HG03354 (cell line): ENCODE measurements around the gene URGCP.
A peak's percentile ranks its signal among the peaks of the same experiment; 100 is the strongest.
"Not testable (repeated sequence)": the region's sequence is repeated elsewhere in the genome, so short reads cannot be mapped to it uniquely, and the experiment has no call there.

Source experiments
- ATAC-seq: cut with Tn5 transposase; IDR thresholded peaks from one replicate; pipeline ENCODE4 v1.9.1; 2021; ENCODE audit warnings: mild to moderate bottlenecking; ENCODE audit not compliant: unreplicated experiment, poor library complexity, severe bottlenecking

URGCP gene

DNA sequence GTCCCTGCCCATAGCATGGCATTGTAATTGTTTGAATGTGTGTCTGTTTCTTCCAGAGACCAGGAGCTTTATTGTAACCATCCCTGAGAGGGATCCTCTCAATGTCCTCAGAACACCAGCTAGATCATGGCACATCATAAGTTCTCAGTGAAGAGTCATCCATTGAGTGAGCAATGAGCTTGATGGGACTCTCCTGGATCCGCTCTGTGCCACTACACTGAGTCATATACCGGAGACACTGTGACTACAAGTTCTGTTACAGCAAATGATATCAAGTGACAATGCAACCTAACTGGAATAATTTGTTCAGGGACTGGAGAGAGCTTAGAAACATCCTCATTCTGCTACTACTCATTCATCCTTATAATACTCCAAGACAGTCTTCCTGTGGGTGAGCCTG lies 62.1 kb downstream of the URGCP start:
- ATAC-seq: no peak

DNA sequence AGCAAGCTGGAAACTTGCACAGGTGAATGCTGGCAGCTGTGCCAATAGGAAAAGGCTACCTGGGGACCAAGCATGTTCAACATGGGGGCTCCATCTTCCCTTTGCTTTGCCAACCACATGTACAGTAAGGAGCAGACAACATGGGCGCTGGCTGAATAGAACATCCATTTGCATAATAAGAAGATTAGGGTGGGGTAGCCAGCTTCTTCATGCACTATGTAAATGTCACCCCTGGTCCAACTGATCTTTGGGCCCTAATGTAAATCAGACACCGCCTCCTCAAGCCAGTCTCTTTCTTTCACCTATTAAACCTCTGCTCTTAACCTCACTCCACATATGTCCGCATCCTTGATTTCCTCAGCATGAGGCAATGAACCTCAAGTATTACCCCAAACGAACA lies 63.1 kb downstream of the URGCP start:
- no peak for ATAC-seq

DNA sequence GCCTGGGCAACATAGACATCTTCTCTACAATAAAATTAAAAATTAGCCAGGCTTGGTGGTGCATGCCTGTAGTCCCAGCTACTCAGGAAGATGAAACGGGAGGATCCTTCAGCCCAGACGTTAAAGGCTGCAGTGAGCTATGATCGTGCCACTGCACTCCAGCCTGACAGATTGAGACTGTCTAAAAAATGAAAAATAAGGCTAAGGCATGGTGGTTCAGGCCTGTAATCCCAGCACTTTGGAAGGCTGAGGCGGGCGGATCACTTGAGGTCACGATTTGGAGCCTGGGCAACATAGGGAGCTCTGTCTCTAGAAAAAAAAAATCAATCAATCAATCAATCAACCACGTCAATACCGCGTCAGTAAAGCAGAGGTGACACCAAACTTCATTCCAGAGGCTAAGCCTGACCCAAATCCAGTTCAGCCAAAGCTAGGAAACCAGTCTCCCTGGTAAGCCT lies 68.2 kb downstream of the URGCP start:
- ATAC-seq: no peak

DNA sequence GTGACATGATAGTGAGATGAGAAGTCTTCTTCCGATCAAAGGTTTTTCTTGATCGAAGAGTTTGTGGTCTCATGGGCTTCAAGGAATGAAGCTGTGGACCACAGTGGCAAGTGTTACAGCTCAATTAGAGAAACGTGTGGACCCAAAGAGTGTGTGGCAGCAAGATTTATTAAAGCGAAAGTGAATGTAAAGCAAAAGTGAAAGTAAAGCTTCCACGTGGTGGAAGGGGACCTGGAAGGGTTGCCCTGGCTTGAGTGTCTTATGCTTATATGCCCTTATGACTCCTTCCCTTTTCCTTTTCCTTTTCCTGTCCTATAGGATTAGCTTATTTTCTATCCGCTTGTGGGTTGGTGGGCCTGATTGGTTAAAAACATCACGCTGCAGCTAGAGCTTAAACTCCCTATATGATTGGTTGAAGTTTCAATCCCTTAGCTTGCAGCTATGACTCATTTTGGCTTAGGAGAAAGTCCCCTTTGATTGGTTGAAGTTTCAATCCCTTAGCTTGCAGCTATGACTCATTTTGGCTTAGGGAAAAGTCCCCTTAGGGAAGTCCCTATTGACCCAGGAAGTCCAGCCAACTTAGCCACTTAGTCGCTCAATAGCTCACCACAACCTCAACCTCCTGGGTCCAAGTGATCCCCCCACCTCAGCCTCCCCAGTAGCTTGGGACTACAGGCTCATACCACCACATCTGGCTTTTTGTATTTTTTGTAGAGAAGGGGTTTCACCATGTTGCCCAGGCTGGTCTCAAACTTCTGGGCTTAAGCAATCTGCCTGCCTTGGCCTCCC lies 71.7 kb downstream of the URGCP start:
- peak; percentile 52 for ATAC-seq

DNA sequence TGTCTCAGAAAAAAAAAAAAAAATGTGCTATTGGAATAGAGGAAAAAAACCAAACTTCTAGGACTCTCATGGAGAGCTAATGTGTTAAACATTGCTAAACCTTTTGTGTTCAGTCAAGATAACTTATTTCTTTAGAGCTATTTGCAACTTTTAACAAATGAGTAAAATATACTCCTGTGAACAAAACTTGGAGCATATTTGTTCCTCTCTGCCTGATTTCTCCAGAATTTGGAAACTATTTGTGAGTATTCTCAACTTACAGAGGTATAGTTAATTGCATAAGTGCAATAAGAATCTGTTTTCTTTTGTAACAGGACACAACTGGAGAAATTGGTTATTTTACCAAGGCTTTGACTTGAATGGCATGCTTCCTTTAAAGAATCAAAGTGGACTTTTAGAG lies 75.5 kb downstream of the URGCP start:
- not testable (repeated sequence) for ATAC-seq
